Measurements from ENCODE around the gene TMEM217. TPM values are rescaled to one million over a fixed set of nuclear protein-coding genes. Genes with fewer than 3 reads are reported as not detected.

The TMEM217 gene
- total and polyA plus RNA-seq, 2 of the 4 experiments (the other 2 are of a cell fraction): 1.4 to 3.5 TPM

DNA sequence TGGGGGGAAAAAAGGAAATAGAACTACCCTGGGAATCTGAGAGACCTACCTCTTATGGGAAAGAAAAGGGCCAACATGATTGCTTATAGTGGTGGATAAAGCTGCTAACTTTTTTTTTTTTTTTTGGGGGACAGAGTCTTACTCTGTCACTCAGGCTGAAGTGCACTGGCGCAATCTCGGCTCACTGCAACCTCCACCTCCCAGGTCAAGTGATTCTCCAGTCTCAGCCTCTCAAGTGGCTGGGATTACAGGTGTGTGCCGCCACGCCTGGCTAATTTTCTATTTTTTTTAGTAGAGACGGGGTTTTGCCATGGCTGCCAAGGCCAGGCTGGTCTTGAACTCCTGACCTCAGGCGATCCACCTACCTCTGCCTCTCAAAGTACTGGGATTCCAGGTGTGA lies 39.9 kb downstream of the TMEM217 start:
- Histone ChIP-seq H4K8ac (ENCODE audit: low read depth in 2 of 2, low read length in 2 of 2) (no peak overlapping the region), H3K36me3 (ENCODE audit: control insufficient read depth, insufficient read depth, low read length) (no peaks in the 10 kb centered on the region), H4K5ac (ENCODE audit: low read depth, low read length) (no peak overlapping the region), H3K4me2 (ENCODE audit: low read depth, low read length) (no peak overlapping the region), H2BK5ac (ENCODE audit: low read depth, low read length, poor library complexity, severe bottlenecking) (no peak overlapping the region), H3K9me3 (ENCODE audit: control insufficient read depth, insufficient read depth, low read length) (no peaks in the 10 kb centered on the region), H3K23ac (ENCODE audit: low read depth, low read length) (no peak overlapping the region), H3K9me1 (ENCODE audit: insufficient read depth, low read length) (peaks cover 5% of the 10 kb centered on the region; the same call in 1 of the 2 replicates), H3K27me3 (ENCODE audit: control insufficient read depth, insufficient read depth, low read length) (no peaks in the 10 kb centered on the region), H2BK20ac (ENCODE audit: low read depth, low read length) (no peak overlapping the region), H2BK120ac (ENCODE audit: low read depth, low read length) (no peak overlapping the region), H4K20me1 (ENCODE audit: insufficient read depth, low read length) (no peaks in the 10 kb centered on the region), H2AK5ac (ENCODE audit: low read depth, low read length) (no peak overlapping the region), H3K9ac (ENCODE audit: low read depth, low read length) (no peak overlapping the region), H2AFZ (replicated peaks; ENCODE audit: low read length, poor library complexity) (no peak overlapping the region), H3K27ac (ENCODE audit: insufficient read depth, low read length) (no peak overlapping the region), H4K91ac (ENCODE audit: insufficient read depth, low read depth, low read length) (no peak overlapping the region), H3K18ac (ENCODE audit: low read depth, low read length) (no peak overlapping the region), H3K79me1 (ENCODE audit: low read depth in 1 of 2, low read length in 2 of 2) (no peaks in the 10 kb centered on the region), H3K4me3 (ENCODE audit: insufficient read depth, low read depth, low read length) (no peak overlapping the region), H3K4ac (ENCODE audit: low read depth, low read length) (no peak overlapping the region), H3K4me1 (ENCODE audit: control insufficient read depth, insufficient read depth, low read length) (0 out of 2 replicates have a peak, but pooled peaks cover 2% of the 10 kb centered on the region), H3K56ac (ENCODE audit: extremely low read depth, insufficient read depth, low read length) (no peak overlapping the region), H2BK15ac (ENCODE audit: low read depth, low read length) (no peak overlapping the region), H3K14ac (replicated peaks; ENCODE audit: low read depth, low read length) (no peak overlapping the region), H2AK9ac (replicated peaks; ENCODE audit: low read depth, low read length, poor library complexity) (no peak overlapping the region)
- no CpG with 5 or more reads among the region's 6 CpGs for WGBS, 2 experiments (ENCODE audit: extremely low coverage in 2 of 2, insufficient read length in 1 of 2)
- TF ChIP-seq NFE2L2 (IDR thresholded peaks at IDR 0.05; ENCODE audit: low read depth, low read length): no peak
- TF ChIP-seq, protein P1, sequence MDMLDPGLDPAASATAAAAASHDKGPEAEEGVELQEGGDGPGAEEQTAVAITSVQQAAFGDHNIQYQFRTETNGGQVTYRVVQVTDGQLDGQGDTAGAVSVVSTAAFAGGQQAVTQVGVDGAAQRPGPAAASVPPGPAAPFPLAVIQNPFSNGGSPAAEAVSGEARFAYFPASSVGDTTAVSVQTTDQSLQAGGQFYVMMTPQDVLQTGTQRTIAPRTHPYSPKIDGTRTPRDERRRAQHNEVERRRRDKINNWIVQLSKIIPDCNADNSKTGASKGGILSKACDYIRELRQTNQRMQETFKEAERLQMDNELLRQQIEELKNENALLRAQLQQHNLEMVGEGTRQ (IDR thresholded peaks at IDR 0.05; ENCODE audit: low read depth, low read length): no peak
- no peak for TF ChIP-seq RFX5 (IDR thresholded peaks at IDR 0.05; ENCODE audit: low read depth, low read length)
- TF ChIP-seq RCOR1 (IDR thresholded peaks at IDR 0.05; ENCODE audit: insufficient replicate concordance, low read length): no peak
- TF ChIP-seq FOS (IDR thresholded peaks at IDR 0.05; ENCODE audit: low read depth, low read length): no peak
- TF ChIP-seq BHLHE40 (IDR thresholded peaks at IDR 0.05; ENCODE audit: low read depth, low read length): no peak
- TF ChIP-seq CEBPB (IDR thresholded peaks at IDR 0.05; ENCODE audit: low read depth, low read length): no peak
- TF ChIP-seq, protein P2, sequence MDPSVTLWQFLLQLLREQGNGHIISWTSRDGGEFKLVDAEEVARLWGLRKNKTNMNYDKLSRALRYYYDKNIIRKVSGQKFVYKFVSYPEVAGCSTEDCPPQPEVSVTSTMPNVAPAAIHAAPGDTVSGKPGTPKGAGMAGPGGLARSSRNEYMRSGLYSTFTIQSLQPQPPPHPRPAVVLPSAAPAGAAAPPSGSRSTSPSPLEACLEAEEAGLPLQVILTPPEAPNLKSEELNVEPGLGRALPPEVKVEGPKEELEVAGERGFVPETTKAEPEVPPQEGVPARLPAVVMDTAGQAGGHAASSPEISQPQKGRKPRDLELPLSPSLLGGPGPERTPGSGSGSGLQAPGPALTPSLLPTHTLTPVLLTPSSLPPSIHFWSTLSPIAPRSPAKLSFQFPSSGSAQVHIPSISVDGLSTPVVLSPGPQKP (IDR thresholded peaks at IDR 0.05; ENCODE audit: borderline replicate concordance, low read depth, low read length): no peak
- no peak for TF ChIP-seq SMC3 (IDR thresholded peaks at IDR 0.05; ENCODE audit: low read depth, low read length)
- TF ChIP-seq, protein P3, sequence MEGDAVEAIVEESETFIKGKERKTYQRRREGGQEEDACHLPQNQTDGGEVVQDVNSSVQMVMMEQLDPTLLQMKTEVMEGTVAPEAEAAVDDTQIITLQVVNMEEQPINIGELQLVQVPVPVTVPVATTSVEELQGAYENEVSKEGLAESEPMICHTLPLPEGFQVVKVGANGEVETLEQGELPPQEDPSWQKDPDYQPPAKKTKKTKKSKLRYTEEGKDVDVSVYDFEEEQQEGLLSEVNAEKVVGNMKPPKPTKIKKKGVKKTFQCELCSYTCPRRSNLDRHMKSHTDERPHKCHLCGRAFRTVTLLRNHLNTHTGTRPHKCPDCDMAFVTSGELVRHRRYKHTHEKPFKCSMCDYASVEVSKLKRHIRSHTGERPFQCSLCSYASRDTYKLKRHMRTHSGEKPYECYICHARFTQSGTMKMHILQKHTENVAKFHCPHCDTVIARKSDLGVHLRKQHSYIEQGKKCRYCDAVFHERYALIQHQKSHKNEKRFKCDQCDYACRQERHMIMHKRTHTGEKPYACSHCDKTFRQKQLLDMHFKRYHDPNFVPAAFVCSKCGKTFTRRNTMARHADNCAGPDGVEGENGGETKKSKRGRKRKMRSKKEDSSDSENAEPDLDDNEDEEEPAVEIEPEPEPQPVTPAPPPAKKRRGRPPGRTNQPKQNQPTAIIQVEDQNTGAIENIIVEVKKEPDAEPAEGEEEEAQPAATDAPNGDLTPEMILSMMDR (conservative IDR thresholded peaks at IDR 0.05; ENCODE audit: low read depth, low read length): no peak
- no peak for TF ChIP-seq MAFK (IDR thresholded peaks at IDR 0.05; ENCODE audit: low read depth, low read length)
- no peak for TF ChIP-seq POLR2A (IDR thresholded peaks at IDR 0.05; ENCODE audit: low read depth, low read length)
- no peak for TF ChIP-seq RAD21 (IDR thresholded peaks at IDR 0.05; ENCODE audit: low read length)
- TF ChIP-seq CHD1 (IDR thresholded peaks at IDR 0.05; ENCODE audit: low read depth, low read length): no peak
- in situ Hi-C loops (cut with MboI; ENCODE audit: low sequenced_read_pairs): loop anchor here (10.0 kb wide), 1 partner anchor 333 kb away; the partner anchor contains the start of gene C6orf89
- no TSS peak for BruUV-seq (replicated peaks)
- intact Hi-C loops (cut with micrococcal nuclease): no loop called here
- POLR2A ChIA-PET (ENCODE audit: unreplicated experiment): no interaction called here
- no peak for ATAC-seq (ENCODE audit: low read depth)
- CTCF ChIA-PET: no interaction called here
- dilution Hi-C loops (cut with HindIII; ENCODE audit: low sequenced_read_pairs, unreplicated experiment): no loop called here
- no peak for DNase-seq

Measured in IMR-90 (cell line).